Ascending aorta (tissue), 2 donors: ENCODE measurements around the gene FADD. TPM values are rescaled to one million over a fixed set of nuclear protein-coding genes. Genes with fewer than 3 reads are reported as not detected.

Source experiments
- DNase-seq, 2 donors: peaks; one replicate each; pipeline ENCODE4 v3.0.0-alpha.2; 2019; ENCODE audit warnings: low spot score in 2 of 2
- H3K27ac ChIP-seq, 2 donors: fragments of 200-600 bp; sonication (generic); one replicate each; pipeline ENCODE4 v1.5.1; 2016 to 2017; ENCODE audit warnings: mild to moderate bottlenecking in 1 of 2
- H3K27me3 ChIP-seq: fragments of 200-600 bp; sonication (generic); one replicate; pipeline ENCODE4 v1.5.1; 2017
- H3K36me3 ChIP-seq, 2 donors: fragments of 200-600 bp; sonication (generic); one replicate each; pipeline ENCODE4 v1.5.1; 2016
- H3K4me1 ChIP-seq, 2 donors: fragments of 200-600 bp; sonication (generic); one replicate each; pipeline ENCODE4 v1.5.1; 2016 to 2017; ENCODE audit warnings: mild to moderate bottlenecking in 1 of 2
- H3K4me3 ChIP-seq, 2 donors: fragments of 200-600 bp; sonication (generic); one replicate each; pipeline ENCODE4 v1.5.1; 2016 to 2017; ENCODE audit warnings: mild to moderate bottlenecking in 1 of 2
- H3K9me3 ChIP-seq, 2 donors: fragments of 200-600 bp; sonication (generic); one replicate each; pipeline ENCODE4 v1.5.1; 2016
- intact Hi-C: fragments of 100-400 bp; cut with DNase I; formaldehyde crosslinking; loops from one replicate; pipeline ENCODE4 v1.15.1; 2023
- total RNA-seq: library from RNA; depleted of rRNA; stranded (reverse); fragments of >200 nt; gene quantifications from one replicate; pipeline ENCODE4 v1.1.0, GENCODE V29; 2016
- TF ChIP-seq, protein P1 (sequence below), 3 experiments: fragments of 200-600 bp in 2 of 3; fragments of 450-650 bp in 1 of 3; sonication (generic) in 2 of 3; IDR thresholded peaks; one replicate each; pipeline ENCODE4 v1.5.1; 2016 to 2019; ENCODE audit warnings: antibody characterized with exemption in 3 of 3, mild to moderate bottlenecking in 1 of 3, moderate library complexity in 1 of 3

FADD gene
- total RNA-seq, 1 donor from 2014 or later = 22.2 TPM

GRCh38 chr11:70233511-70233934, 30.4 kb downstream of the FADD start:
- Histone ChIP-seq H3K4me1 (peaks cover 2 to 11% of the 10 kb centered on the region in 2 donors), H3K27ac (no peak overlapping the region), H3K9me3 (no peaks in the 10 kb centered on the region), H3K4me3 (no peak overlapping the region), H3K36me3 (no peaks in the 10 kb centered on the region), H3K27me3 (no peaks in the 10 kb centered on the region)
- no peak for DNase-seq
- TF ChIP-seq, protein P1, sequence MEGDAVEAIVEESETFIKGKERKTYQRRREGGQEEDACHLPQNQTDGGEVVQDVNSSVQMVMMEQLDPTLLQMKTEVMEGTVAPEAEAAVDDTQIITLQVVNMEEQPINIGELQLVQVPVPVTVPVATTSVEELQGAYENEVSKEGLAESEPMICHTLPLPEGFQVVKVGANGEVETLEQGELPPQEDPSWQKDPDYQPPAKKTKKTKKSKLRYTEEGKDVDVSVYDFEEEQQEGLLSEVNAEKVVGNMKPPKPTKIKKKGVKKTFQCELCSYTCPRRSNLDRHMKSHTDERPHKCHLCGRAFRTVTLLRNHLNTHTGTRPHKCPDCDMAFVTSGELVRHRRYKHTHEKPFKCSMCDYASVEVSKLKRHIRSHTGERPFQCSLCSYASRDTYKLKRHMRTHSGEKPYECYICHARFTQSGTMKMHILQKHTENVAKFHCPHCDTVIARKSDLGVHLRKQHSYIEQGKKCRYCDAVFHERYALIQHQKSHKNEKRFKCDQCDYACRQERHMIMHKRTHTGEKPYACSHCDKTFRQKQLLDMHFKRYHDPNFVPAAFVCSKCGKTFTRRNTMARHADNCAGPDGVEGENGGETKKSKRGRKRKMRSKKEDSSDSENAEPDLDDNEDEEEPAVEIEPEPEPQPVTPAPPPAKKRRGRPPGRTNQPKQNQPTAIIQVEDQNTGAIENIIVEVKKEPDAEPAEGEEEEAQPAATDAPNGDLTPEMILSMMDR (IDR thresholded peaks at IDR 0.05) = no peak
- intact Hi-C loops = no loop called here

GRCh38 chr11:70233962-70234361, 30.9 kb downstream of the FADD start:
- intact Hi-C loops = no loop called here
- no peak for DNase-seq
- TF ChIP-seq, protein P1 (IDR thresholded peaks at IDR 0.05) = no peak
- Histone ChIP-seq H3K4me3 (no peak overlapping the region), H3K27me3 (no peaks in the 10 kb centered on the region), H3K4me1 (peaks cover 2 to 11% of the 10 kb centered on the region in 2 donors), H3K27ac (no peak overlapping the region), H3K9me3 (no peaks in the 10 kb centered on the region), H3K36me3 (no peaks in the 10 kb centered on the region)

DNA sequence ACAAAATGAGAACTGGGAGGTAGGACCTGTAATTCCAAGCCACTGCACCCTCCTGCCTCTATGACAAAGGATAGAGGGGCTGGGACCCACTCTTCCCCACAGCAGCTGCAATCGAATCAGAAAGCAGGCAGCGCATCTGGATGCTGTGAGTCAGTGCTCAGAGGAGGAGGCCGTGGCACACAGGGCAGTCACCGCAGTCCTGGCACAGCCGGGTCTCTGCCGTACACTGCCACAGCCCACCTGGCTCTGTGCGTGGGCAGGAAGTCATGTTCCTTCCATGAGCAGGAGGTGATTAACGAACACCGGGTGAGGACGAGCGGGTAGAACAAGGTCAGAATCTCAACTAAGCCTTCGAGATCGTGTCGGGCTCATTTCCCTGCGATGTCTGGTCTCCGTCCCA, 37.2 kb downstream of the FADD start:
- no peak overlapping the region for H3K4me3 ChIP-seq
- intact Hi-C loops = no loop called here
- no peak overlapping the region for H3K27ac ChIP-seq
- DNase-seq = no peak
- no peaks in the 10 kb centered on the region for H3K36me3 ChIP-seq
- H3K9me3 ChIP-seq = no peaks in the 10 kb centered on the region
- no peaks in the 10 kb centered on the region for H3K27me3 ChIP-seq
- H3K4me1 ChIP-seq = no peaks in the 10 kb centered on the region
- TF ChIP-seq, protein P1 (IDR thresholded peaks at IDR 0.05) = no peak

- Histone ChIP-seq H3K4me3 (no peak overlapping the region), H3K9me3 (no peaks in the 10 kb centered on the region), H3K36me3 (no peaks in the 10 kb centered on the region), H3K27ac (no peak overlapping the region), H3K27me3 (no peaks in the 10 kb centered on the region), H3K4me1 (no peaks in the 10 kb centered on the region)
- TF ChIP-seq, protein P1 (IDR thresholded peaks at IDR 0.05) = no peak
- intact Hi-C loops = no loop called here
- no peak for DNase-seq
Measured at GRCh38 chr11:70241709-70242108, 38.6 kb downstream of the FADD start.

- TF ChIP-seq, protein P1 (IDR thresholded peaks at IDR 0.05) = no peak
- H3K4me3 ChIP-seq = no peak overlapping the region
- H3K9me3 ChIP-seq = no peaks in the 10 kb centered on the region
- DNase-seq = no peak
- H3K4me1 ChIP-seq = no peaks in the 10 kb centered on the region
- intact Hi-C loops = no loop called here
- H3K36me3 ChIP-seq = no peaks in the 10 kb centered on the region
- H3K27me3 ChIP-seq = no peaks in the 10 kb centered on the region
- H3K27ac ChIP-seq = no peak overlapping the region
Measured at GRCh38 chr11:70242885-70243284, 39.8 kb downstream of the FADD start.
